Measurements from ENCODE around the gene PAM16. TPM values are rescaled to one million over a fixed set of nuclear protein-coding genes. Genes with fewer than 3 reads are reported as not detected.

PAM16 gene
- total and polyA plus RNA-seq, 9 of the 15 experiments (the other 6 are each of a cell fraction or from before 2014, with no cell fraction given), result 38.7 to 273 (median 79.3) TPM

DNA sequence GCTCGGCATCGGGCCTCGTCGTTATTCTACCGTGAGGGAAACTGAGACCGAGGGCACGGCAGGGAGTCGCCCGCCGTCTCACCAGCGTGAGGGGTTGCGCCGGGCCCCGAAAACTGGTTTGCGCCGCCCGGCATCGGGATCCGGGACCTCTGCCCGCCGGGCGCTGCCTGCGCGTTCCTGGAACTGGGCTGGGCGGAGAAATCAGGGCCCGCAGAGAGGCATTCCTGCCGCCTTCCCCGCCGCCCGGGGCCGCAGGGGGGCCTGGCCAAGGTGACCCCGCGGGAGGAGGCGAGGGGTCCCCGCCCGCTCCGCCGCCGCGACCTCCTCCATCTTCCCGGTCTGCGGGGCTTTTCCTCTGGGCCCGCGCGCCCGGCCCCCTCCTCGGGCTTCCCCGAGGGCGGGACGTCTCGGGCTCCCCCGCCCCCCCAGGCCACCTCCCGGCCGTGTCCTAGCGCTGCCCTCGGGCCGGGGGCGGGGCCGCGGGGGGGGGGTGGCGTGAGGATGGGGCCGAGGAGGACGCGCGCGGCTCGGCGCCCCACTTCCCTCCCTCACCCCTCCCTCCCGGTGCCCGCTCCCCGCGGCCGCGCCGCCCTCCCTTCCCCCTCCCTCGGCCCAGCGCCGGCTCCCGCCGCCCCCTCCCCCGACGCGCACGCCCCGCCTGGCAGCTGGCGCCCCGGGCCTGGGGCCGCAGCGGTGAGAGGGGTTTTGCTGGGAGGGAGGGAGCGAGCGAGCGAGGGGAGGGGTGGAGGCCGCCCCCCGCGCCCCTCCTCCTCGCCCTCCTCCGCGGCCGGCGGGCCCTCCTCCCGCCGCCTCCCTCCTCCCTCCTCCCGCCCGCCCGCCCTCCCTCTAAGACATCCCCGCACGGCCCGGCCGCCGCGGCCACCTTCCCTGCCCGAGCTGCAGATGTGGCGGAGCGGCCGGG, 35.7 kb downstream of the PAM16 start, which contains the start of gene GLIS2 (continued):
- TF ChIP-seq MEF2D (tag; conservative IDR thresholded peaks at IDR 0.05; ENCODE audit: low read depth), result no peak
- no peak for TF ChIP-seq TEAD4 (IDR thresholded peaks at IDR 0.05; ENCODE audit: low read length)
- no peak for TF ChIP-seq TEAD4 (CRISPR knock-in tag; IDR thresholded peaks at IDR 0.05; ENCODE audit: borderline replicate concordance)
- TF ChIP-seq, protein P1, sequence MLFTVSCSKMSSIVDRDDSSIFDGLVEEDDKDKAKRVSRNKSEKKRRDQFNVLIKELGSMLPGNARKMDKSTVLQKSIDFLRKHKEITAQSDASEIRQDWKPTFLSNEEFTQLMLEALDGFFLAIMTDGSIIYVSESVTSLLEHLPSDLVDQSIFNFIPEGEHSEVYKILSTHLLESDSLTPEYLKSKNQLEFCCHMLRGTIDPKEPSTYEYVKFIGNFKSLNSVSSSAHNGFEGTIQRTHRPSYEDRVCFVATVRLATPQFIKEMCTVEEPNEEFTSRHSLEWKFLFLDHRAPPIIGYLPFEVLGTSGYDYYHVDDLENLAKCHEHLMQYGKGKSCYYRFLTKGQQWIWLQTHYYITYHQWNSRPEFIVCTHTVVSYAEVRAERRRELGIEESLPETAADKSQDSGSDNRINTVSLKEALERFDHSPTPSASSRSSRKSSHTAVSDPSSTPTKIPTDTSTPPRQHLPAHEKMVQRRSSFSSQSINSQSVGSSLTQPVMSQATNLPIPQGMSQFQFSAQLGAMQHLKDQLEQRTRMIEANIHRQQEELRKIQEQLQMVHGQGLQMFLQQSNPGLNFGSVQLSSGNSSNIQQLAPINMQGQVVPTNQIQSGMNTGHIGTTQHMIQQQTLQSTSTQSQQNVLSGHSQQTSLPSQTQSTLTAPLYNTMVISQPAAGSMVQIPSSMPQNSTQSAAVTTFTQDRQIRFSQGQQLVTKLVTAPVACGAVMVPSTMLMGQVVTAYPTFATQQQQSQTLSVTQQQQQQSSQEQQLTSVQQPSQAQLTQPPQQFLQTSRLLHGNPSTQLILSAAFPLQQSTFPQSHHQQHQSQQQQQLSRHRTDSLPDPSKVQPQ (CRISPR knock-in tag; IDR thresholded peaks at IDR 0.05; ENCODE audit: borderline replicate concordance), result no peak
- peak; percentile 26; the same call in 1 of the 2 replicates for TF ChIP-seq CTBP1 (IDR thresholded peaks at IDR 0.05; ENCODE audit: borderline replicate concordance)
- TF ChIP-seq, protein P2, sequence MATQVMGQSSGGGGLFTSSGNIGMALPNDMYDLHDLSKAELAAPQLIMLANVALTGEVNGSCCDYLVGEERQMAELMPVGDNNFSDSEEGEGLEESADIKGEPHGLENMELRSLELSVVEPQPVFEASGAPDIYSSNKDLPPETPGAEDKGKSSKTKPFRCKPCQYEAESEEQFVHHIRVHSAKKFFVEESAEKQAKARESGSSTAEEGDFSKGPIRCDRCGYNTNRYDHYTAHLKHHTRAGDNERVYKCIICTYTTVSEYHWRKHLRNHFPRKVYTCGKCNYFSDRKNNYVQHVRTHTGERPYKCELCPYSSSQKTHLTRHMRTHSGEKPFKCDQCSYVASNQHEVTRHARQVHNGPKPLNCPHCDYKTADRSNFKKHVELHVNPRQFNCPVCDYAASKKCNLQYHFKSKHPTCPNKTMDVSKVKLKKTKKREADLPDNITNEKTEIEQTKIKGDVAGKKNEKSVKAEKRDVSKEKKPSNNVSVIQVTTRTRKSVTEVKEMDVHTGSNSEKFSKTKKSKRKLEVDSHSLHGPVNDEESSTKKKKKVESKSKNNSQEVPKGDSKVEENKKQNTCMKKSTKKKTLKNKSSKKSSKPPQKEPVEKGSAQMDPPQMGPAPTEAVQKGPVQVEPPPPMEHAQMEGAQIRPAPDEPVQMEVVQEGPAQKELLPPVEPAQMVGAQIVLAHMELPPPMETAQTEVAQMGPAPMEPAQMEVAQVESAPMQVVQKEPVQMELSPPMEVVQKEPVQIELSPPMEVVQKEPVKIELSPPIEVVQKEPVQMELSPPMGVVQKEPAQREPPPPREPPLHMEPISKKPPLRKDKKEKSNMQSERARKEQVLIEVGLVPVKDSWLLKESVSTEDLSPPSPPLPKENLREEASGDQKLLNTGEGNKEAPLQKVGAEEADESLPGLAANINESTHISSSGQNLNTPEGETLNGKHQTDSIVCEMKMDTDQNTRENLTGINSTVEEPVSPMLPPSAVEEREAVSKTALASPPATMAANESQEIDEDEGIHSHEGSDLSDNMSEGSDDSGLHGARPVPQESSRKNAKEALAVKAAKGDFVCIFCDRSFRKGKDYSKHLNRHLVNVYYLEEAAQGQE (IDR thresholded peaks at IDR 0.05; ENCODE audit: borderline replicate concordance), result peak; percentile 79
- TF ChIP-seq, protein P2 (CRISPR knock-in tag; IDR thresholded peaks at IDR 0.05; ENCODE audit: low read depth), result no peak
- TF ChIP-seq HDAC1 (IDR thresholded peaks at IDR 0.05), result 0 out of 4 replicates have a peak, but pooled peaks of 1 of the 2 experiments have one; percentile 23
- TF ChIP-seq RB1 (IDR thresholded peaks at IDR 0.05; ENCODE audit: low read depth), result peak; percentile 38; the same call in 1 of the 2 replicates
- no peak for TF ChIP-seq TAL1 (IDR thresholded peaks at IDR 0.05)
- no peak for TF ChIP-seq GATAD2A (IDR thresholded peaks at IDR 0.05)
- no peak for TF ChIP-seq PPARD (CRISPR knock-in tag; IDR thresholded peaks at IDR 0.05)
- no peak for TF ChIP-seq TCF7L2 (IDR thresholded peaks at IDR 0.05; ENCODE audit: low read depth, low read length)
- no peak for TF ChIP-seq MCM5 (IDR thresholded peaks at IDR 0.05; ENCODE audit: low read depth)
- no peak for TF ChIP-seq ZNF431 (CRISPR knock-in tag; IDR thresholded peaks at IDR 0.05)
- no peak for TF ChIP-seq ZSCAN29 (IDR thresholded peaks at IDR 0.05)
- peak; percentile 73; the same call in 1 of the 2 replicates for TF ChIP-seq ZBTB7A (IDR thresholded peaks at IDR 0.05; ENCODE audit: borderline replicate concordance, control insufficient read depth, low read depth, low read length)
- TF ChIP-seq ZFX (CRISPR knock-in tag; IDR thresholded peaks at IDR 0.05), result peak; percentile 29; the same call in 1 of the 2 replicates

Measured in K562 (cell line).